Activated CD4-positive, alpha-beta T cell treated with anti-CD3 and anti-CD28 coated beads, Interleukin-2, amount 50 U/mL, for 48 hours (primary cell): ENCODE results near the gene NOVA2.

Source experiments
- DNase-seq, 2 experiments: peaks; one replicate each; pipeline ENCODE4 v3.0.0-alpha.2; 2020

NOVA2 gene

GRCh38 chr19:45887200-45887710 is 86.4 kb downstream of the NOVA2 start:
- DNase-seq = no peak

- peak; percentile 93 to 95 for DNase-seq
Measured at GRCh38 chr19:45886427-45887199, 87.1 kb downstream of the NOVA2 start.

- peak; percentile 86 to 90 for DNase-seq
Measured at GRCh38 chr19:45885556-45886426, 87.9 kb downstream of the NOVA2 start, which contains the start of gene IRF2BP1. TSS of gene IRF2BP1 (minus strand) at chr19:45886141. CDS start at chr19:45885774, 367 bp downstream.

GRCh38 chr19:45884682-45885555 is 88.7 kb downstream of the NOVA2 start:
- peak; percentile 31 to 35 for DNase-seq

- DNase-seq = no peak
Measured at GRCh38 chr19:45883881-45884681, 89.6 kb downstream of the NOVA2 start.
